ENCODE results near the gene TRAF7.
A peak's percentile ranks its signal among the peaks of the same experiment; 100 is the strongest.

The TRAF7 gene

GRCh38 chr16:2205104-2205966 lies 49.8 kb downstream of the TRAF7 start, which contains the start of gene MLST8:
Gene MLST8 (plus strand): TSS chr16:2205454. CDS start chr16:2206086, 632 bp downstream.
- DNase-seq = peak; percentile 82

GRCh38 chr16:2205967-2206313 lies 50.4 kb downstream of the TRAF7 start:
- no peak for DNase-seq

- DNase-seq = no peak
Observed at GRCh38 chr16:2206420-2206779, 50.8 kb downstream of the TRAF7 start.

GRCh38 chr16:2206780-2207433 lies 51.3 kb downstream of the TRAF7 start:
- no peak for DNase-seq

GRCh38 chr16:2207872-2208271 lies 52.3 kb downstream of the TRAF7 start:
- no peak for DNase-seq

GRCh38 chr16:2208308-2208707 lies 52.7 kb downstream of the TRAF7 start:
- no peak for DNase-seq

GRCh38 chr16:2208772-2209171 lies 53.2 kb downstream of the TRAF7 start:
- no peak for DNase-seq

GRCh38 chr16:2209258-2210008 lies 53.9 kb downstream of the TRAF7 start:
- DNase-seq = no peak

GRCh38 chr16:2210009-2210332 lies 54.4 kb downstream of the TRAF7 start:
- no peak for DNase-seq

- DNase-seq = no peak
Observed at GRCh38 chr16:2210386-2211365, 55.1 kb downstream of the TRAF7 start, which contains the start of gene BRICD5. Gene BRICD5 (minus strand): TSS chr16:2210863. CDS start chr16:2210833, 30 bp downstream.

GRCh38 chr16:2211923-2212347 lies 56.4 kb downstream of the TRAF7 start:
- no peak for DNase-seq

- no peak for DNase-seq
Observed at GRCh38 chr16:2212362-2213324, 57.1 kb downstream of the TRAF7 start.

GRCh38 chr16:2213817-2214718 lies 58.5 kb downstream of the TRAF7 start:
- no peak for DNase-seq

GRCh38 chr16:2214719-2214968 lies 59.1 kb downstream of the TRAF7 start, which contains the start of gene PGP:
Gene PGP (minus strand): TSS chr16:2214840. CDS start chr16:2214777, 63 bp downstream.
- DNase-seq = no peak

- DNase-seq = no peak
Observed at GRCh38 chr16:2216330-2216729, 60.7 kb downstream of the TRAF7 start.

- peak; percentile 96 for DNase-seq
Observed at GRCh38 chr16:2223221-2223941, 67.8 kb downstream of the TRAF7 start, which contains the start of gene E4F1. Gene E4F1 (plus strand): TSS chr16:2223591. CDS start chr16:2223614, 23 bp downstream.

- DNase-seq = peak; percentile 12
Observed at GRCh38 chr16:2223942-2224486, 68.4 kb downstream of the TRAF7 start.

GRCh38 chr16:2226245-2226793 lies 70.7 kb downstream of the TRAF7 start:
- no peak for DNase-seq

- DNase-seq = no peak
Observed at GRCh38 chr16:2226918-2227317, 71.3 kb downstream of the TRAF7 start.
